Cardiac muscle cell (in vitro differentiated cells and primary cell): ENCODE results near the gene GPR68. TPM values are rescaled to one million over a fixed set of nuclear protein-coding genes. Genes with fewer than 3 reads are reported as not detected.
"Not testable (repeated sequence)": the region's sequence is repeated elsewhere in the genome, so short reads cannot be mapped to it uniquely, and the experiment has no call there.

Source experiments
- DNase-seq, 2 donors: peaks; one replicate each; pipeline versions ENCODE4 v3.0.0 to v3.0.0-alpha.2; 2010 to 2017; ENCODE audit warnings: low read depth in 1 of 2, low spot score in 1 of 2
- H3K27ac ChIP-seq: fragments of 200-600 bp; sonication (generic); 2 replicates; pipeline ENCODE4 v1.5.1; 2016
- H3K27me3 ChIP-seq: fragments of 200-600 bp; sonication (generic); 2 replicates; pipeline ENCODE4 v1.6.0; 2016; ENCODE audit warnings: control low read depth
- H3K36me3 ChIP-seq: fragments of 200-600 bp; sonication (generic); 2 replicates; pipeline ENCODE4 v1.5.1; 2016; ENCODE audit warnings: control low read depth
- H3K4me1 ChIP-seq: fragments of 200-600 bp; sonication (generic); 2 replicates; pipeline ENCODE4 v1.8.1; 2017; ENCODE audit warnings: low read depth, mild to moderate bottlenecking, mixed run types
- H3K4me3 ChIP-seq: fragments of 200-600 bp; sonication (generic); 2 replicates; pipeline ENCODE4 v1.5.1; 2016; ENCODE audit warnings: mild to moderate bottlenecking
- H3K9me3 ChIP-seq: fragments of 200-600 bp; sonication (generic); 2 replicates; pipeline ENCODE4 v1.5.1; 2017; ENCODE audit warnings: low read depth, mild to moderate bottlenecking, control low read depth
- polyA plus RNA-seq: library from polyadenylated mRNA; unstranded; fragments of >200 nt; fragmentation: Nextera tagmentation; extraction: Ambion mirVana; gene quantifications from 2 replicates; pipeline ENCODE4 v1.2.1, GENCODE V29; 2016
- total RNA-seq: library from RNA; depleted of rRNA; stranded (reverse); fragments of >200 nt; gene quantifications from 2 replicates; pipeline ENCODE4 v1.2.3, GENCODE V29; 2016
- TF ChIP-seq, protein P1 (sequence below): IDR thresholded peaks from 2 replicates; pipeline ENCODE4 v1.5.1; 2012; ENCODE audit warnings: low read depth, mild to moderate bottlenecking, low read length

Gene GPR68
- total and polyA plus RNA-seq, 2 experiments from 2014 or later, result 0.22 to 0.42 TPM

DNA sequence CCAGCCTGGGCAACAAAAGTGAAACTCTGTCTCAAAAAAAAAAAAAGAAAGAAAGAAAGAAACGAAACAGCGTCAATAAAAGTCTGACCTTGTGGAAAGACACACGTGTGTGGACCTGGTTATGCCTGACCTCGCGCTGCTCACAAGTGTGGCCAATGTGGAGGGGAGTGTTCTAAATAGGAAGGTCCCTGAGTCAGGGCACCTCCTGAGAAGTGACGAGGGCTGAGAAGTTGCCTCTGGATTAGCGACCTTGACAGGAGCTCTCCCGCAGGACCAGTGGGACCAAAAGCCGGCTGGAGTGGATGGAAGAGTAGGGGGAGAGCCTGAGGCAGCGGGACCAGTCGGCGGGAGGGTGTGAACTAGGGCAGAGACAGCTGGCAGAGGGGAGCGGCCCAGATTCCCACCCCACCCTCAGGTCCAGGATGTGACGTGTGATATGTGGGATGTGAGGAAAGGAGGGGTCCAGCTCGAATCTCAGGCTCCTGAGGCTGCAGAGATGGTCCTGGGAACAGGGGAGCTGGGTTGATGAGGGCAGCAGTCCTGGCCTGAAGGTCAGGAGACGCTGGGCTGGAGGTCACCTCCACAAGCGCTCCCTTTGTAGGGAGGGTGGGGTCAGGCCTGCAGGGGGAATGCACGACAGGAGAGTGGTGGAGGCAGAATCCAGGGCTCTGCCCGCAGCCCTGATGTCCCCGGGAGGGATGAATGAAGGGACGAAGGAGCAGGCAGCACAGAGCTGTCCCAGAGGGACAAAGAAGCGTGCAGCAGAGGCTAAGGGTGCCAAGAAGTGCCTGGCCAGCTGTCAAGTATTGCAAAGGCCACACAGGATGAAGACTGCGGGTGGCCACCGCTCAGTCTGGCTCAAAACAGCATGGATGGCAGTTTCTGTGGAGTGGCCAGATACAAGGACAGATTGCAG lies 24.8 kb upstream of the GPR68 start:
- H3K36me3 ChIP-seq, result no peaks in the 10 kb centered on the region
- no peaks in the 10 kb centered on the region for H3K9me3 ChIP-seq
- H3K27ac ChIP-seq, result no peak overlapping the region
- DNase-seq, result peak in 1 of 2 donors; percentile 52
- no peak overlapping the region for H3K4me3 ChIP-seq
- no peaks in the 10 kb centered on the region for H3K4me1 ChIP-seq
- TF ChIP-seq, protein P1, sequence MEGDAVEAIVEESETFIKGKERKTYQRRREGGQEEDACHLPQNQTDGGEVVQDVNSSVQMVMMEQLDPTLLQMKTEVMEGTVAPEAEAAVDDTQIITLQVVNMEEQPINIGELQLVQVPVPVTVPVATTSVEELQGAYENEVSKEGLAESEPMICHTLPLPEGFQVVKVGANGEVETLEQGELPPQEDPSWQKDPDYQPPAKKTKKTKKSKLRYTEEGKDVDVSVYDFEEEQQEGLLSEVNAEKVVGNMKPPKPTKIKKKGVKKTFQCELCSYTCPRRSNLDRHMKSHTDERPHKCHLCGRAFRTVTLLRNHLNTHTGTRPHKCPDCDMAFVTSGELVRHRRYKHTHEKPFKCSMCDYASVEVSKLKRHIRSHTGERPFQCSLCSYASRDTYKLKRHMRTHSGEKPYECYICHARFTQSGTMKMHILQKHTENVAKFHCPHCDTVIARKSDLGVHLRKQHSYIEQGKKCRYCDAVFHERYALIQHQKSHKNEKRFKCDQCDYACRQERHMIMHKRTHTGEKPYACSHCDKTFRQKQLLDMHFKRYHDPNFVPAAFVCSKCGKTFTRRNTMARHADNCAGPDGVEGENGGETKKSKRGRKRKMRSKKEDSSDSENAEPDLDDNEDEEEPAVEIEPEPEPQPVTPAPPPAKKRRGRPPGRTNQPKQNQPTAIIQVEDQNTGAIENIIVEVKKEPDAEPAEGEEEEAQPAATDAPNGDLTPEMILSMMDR, result no peak
- H3K27me3 ChIP-seq, result peaks cover 19% of the 10 kb centered on the region

DNA sequence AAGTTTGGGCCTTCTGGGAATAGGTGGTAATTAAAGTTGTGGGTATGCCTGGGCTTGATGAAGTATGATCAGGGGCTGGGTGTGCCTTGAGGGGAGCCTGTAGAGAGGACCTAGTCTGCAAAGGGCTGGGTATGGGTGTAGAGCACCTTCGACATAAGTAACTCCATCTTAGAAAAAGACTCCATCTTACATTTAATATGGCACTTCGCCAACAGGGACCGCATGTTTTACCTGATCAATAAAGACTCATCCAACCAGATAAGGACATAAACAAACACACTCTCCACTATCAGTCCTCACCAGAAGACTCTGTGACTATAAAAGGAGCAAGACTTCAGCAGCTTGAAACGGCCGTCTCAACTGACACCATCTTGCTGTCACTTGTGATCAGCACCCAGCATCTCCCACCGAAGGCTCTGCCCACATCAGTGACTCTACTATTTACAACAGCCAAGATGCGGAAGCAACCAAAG lies 23.5 kb upstream of the GPR68 start:
- Histone ChIP-seq H3K27me3 (peaks cover 30% of the 10 kb centered on the region), H3K27ac (no peak overlapping the region), H3K9me3 (no peaks in the 10 kb centered on the region), H3K4me1 (no peaks in the 10 kb centered on the region), H3K4me3 (no peak overlapping the region), H3K36me3 (no peaks in the 10 kb centered on the region)
- TF ChIP-seq, protein P1, result no peak
- no peak for DNase-seq

DNA sequence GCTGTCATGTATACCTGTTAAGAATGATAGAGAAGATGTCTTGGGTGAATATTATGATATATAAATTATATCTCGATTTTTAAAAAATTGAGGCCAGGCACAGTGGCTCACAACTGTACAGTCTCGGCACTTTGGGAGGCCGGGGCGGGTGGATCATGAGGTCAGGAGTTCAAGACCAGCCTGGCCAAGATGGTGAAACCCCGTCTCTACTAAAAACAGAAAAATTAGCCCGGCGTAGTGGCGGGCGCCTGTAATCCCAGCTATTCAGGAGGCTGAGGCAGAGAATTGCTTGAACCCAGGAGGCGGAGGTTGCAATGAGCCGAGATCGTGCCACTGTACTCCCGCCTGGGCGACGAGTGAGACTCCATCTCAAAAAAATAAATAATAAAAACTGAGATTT lies 21.8 kb upstream of the GPR68 start:
- H3K27ac ChIP-seq, DNase-seq, H3K4me3 ChIP-seq, H3K4me1 ChIP-seq, H3K36me3 ChIP-seq, H3K9me3 ChIP-seq: not testable (repeated sequence)
- peaks cover 30% of the 10 kb centered on the region for H3K27me3 ChIP-seq

DNA sequence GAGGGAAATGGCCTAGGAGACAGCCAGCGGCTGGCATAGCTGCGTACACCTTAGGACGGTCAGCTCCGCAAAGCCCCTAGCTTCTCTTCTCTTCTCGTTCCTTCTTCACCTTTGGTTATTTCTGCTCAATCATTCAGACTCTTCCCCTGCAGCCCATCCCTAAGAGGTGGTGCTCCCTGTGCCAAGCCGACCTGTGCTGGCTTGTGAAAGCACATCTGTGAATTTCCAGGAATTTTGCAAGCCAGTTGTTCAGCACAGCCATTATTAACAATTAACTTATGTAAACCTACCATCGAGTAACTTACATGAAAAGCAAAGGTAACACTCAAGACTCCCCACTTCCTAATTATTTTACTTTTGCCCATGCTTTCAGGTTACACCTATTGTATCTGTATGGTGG lies 20.9 kb upstream of the GPR68 start:
- Histone ChIP-seq H3K9me3 (no peaks in the 10 kb centered on the region), H3K36me3 (no peaks in the 10 kb centered on the region), H3K4me1 (no peaks in the 10 kb centered on the region), H3K27ac (no peak overlapping the region), H3K27me3 (peaks cover 30% of the 10 kb centered on the region), H3K4me3 (no peak overlapping the region)
- TF ChIP-seq, protein P1, result no peak
- DNase-seq, result no peak

DNA sequence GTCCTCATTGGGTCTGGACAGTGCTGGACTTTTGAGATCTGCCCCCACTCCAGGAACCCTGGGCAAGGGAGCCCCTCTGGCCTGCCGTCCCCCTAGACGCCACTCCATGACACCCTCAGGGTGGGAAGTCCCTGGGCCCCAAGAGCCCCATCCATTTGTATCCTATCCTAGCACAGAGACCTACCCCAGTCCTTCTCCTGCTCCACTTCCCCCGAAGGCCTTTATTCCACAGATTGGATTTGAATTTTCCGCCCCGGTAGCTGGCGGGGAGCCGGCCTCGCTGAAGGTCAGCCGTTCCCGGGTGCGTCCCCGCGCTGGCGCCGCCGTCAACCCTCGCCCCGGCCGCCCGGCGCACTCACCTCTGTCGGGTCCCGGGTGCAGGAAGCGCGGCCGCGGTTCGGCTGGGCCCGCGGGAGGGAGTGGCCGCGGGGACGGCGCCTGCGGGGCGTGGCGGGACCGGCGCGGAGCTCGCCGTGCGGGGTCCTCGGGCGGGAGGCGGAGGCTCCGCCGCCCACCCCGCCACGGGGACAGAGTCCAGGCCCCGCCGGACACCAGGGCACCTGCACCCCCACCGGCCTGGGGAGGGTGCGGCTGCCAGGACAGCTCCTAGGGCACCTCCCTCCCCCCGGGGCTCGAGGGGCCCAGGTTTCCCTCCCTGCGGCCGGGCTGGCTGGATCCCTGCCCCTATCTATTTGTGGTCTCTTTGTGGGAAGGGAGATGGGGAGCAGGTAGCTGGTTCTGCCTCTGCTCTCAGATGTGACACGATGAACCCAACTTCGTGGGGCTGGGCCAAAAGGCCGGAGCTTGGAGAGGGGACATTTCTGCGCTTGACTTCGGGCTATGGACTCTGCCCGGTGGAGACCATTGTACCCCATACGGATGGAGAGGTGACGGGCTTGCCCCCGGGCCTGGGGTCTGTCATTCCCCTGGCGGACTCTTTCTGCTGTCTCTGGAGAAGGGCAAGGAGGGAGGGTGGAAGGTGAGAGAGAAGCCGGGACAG lies 19.9 kb upstream of the GPR68 start:
- Histone ChIP-seq H3K4me1 (no peaks in the 10 kb centered on the region), H3K27ac (no peak overlapping the region), H3K9me3 (no peaks in the 10 kb centered on the region), H3K27me3 (peaks cover 30% of the 10 kb centered on the region), H3K4me3 (no peak overlapping the region), H3K36me3 (no peaks in the 10 kb centered on the region)
- TF ChIP-seq, protein P1, result no peak
- DNase-seq, result peak; percentile 13 to 29
